Stimulated activated CD8-positive, alpha-beta memory T cell treated with anti-CD3 and anti-CD28 coated beads, Interleukin-7, amount 100 ng/mL, for 24 hours (primary cell): ENCODE results near the gene PSMD13.
A peak's percentile ranks its signal among the peaks of the same experiment; 100 is the strongest.
"Not testable (repeated sequence)": the region's sequence is repeated elsewhere in the genome, so short reads cannot be mapped to it uniquely, and the experiment has no call there.

ENCODE experiments used
- DNase-seq: peaks from one replicate; pipeline ENCODE4 v3.0.0-alpha.2; 2020; ENCODE audit warnings: low read depth

PSMD13 gene

GRCh38 chr11:217704-218103 lies 19.1 kb upstream of the PSMD13 start:
- no peak for DNase-seq

- DNase-seq, result no peak
These were observed 17.8 kb upstream of the PSMD13 start for GRCh38 chr11:218815-219593.

DNA sequence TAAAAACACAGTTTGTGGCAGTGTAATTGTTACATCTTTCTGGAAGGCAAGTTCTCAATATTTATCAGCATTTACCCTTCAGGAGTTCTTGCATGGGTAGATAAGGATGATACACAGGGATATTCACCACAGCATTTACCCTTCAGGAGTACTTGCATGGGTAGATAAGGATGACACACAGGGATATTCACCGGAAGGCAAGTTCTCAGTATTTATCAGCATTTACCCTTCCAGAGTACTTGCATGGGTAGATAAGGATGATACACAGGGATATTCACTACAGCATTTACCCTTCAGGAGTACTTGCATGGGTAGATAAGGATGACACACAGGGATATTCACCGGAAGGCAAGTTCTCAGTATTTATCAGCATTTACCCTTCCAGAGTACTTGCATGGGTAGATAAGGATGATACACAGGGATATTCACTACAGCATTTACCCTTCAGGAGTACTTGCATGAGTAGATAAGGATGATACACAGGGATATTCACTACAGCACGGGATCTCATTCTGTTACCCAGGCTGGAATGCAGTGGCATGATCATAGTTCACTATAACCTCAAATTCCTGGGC lies 16.0 kb upstream of the PSMD13 start:
- not testable (repeated sequence) for DNase-seq

DNA sequence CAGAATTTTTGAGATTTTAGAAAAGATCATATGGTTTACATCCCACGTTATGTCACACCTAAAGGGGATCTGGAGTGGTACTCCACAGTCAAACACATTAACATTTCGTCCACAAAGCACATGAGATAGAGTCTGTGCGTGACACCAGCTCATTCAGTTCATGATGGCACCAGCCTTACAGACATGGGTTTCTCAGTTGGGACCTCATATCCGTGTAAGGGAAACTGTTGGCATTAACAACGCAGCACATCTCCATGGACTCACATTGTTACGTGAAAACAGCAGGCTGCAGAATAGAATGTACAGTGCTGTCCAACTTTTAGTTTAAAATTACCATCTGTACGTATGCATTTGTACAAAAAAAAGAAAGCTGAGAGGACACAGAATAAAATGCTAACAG lies 15.2 kb upstream of the PSMD13 start:
- no peak for DNase-seq

DNA sequence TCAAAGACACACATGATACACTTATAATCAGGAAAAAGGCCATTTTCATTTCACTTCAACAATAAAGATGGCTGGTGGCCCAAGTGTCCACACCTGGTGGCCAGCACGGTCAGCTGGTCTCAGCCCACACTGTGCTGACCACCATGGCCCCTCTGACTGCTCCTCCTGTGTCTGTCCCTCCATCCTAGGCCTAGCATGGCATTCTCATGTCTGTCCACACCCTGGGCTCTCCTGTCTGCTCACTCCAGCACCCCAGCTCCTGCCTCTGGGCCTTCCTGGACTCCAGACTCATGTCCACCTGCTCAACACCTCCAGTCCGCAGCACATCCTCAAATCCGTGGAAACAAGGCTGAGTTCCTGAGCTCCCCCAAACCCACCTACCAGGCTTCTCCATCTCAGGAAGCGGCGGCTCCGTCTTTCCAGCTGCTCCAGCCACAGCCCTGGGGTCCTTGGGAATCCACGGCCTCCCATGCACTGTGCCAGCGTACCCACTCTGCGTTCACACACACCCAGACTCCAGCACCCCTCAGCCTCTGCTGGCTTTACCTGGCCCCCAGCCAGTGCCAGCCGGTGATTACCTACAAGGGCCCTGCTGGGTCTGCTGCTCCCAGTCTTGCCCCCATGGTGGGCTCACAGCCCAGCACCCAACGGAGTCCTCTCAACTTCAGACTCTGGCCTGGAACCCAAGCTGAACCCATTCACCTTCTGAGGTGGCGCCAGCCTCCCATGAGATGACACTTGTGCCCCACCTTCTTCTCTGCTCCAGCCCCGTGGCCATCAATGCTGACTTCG lies 14.6 kb upstream of the PSMD13 start:
- DNase-seq, result no peak

GRCh38 chr11:223026-223789 lies 13.6 kb upstream of the PSMD13 start:
- no peak for DNase-seq

DNA sequence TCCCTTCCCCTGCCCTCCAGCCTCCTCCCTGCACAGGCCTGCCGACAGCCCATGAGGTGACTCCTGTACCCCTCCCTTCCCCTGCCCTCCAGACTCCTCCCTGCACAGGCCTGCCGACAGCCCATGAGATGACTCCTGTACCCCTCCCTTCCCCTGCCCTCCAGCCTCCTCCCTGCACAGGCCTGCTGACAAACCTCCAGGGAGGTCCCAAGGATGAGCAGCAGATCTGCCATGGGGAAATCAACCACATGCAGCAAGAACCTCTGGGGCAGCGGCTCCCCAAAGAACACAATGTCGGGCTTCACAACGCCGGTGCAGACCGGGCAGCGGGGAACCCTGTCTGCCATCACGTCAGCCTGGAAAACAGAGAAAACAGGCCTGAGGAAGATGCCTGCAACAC lies 12.9 kb upstream of the PSMD13 start:
- DNase-seq, result no peak

DNA sequence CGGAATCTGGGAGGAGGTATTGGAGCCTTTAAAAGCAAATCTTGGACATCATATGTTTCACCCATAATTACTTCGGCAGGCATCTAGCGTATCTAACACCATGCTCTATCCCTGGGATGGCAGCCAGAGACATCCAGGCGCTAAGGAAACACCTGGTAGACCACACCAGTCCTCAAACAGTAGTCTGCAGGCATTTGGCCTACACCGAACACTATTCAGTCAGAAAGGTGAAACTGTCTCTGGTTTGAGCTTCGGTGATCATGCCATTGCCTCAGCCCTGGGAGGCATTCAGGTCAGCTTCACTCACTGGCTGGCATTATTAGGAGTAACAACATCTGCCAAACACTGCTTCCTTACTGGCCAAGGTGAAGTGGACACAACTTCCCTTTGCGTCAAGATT lies 12.4 kb upstream of the PSMD13 start:
- no peak for DNase-seq

DNA sequence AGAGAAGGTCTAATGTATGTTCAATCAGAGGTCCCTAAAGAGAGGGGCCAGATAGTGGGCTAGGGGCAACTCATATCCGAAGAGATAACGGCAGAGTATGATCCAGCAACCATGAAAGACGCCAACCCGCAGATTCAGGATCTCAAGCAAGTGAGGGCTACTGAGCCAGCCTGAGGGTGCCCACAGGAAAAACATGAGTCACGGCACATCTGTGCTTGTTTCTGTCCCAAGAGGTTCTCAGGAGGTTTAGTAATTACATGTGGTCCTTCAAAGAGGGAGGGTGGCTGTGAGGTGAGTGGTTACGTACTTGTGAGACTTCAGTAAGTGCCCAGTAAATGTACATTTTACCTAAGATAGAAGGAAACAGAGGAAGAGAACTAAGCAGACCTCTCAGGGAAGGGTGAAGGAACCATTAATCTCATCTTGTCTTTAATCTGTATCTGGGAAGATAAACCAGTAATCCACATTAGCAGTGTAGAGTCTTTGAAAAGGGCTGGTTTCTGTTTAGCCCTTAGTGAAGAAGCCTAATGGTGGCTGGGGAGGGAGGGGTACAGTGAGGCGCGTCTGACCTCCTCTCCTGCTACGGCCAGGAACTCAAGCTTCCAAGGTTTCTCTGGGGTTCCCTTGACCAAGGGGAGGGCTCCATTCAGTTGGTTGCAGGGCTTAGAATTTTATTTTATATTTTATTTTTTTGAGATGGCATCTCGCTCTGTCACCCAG lies 10.9 kb upstream of the PSMD13 start:
- DNase-seq, result no peak

DNA sequence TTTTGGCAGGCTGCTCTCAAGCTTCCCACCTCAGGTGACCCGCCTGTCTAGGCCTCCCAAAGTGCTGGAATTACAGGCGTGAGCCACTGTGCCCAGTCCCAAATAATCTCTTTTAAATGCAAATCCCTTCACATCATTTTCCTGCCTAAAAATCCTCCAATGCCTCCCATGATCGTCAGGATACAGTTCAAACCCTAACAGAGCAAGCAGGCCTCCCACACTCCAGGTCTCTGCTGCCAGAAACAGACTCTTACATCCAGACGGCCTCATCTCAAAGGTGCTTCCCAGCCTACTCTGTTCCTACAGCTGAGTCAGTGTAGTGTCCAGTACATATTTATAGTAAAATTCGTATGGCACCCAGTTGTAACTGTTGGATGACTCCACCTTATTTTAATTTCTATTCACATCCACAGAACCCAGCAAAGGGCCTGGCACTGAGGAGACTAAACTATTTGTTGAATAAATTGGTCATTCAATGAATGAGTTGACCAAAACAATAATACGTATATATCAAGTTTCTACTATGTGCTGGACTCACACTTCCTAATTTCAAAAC lies 8.9 kb upstream of the PSMD13 start:
- no peak for DNase-seq

GRCh38 chr11:230431-230830 lies 6.3 kb upstream of the PSMD13 start:
- DNase-seq, result no peak

DNA sequence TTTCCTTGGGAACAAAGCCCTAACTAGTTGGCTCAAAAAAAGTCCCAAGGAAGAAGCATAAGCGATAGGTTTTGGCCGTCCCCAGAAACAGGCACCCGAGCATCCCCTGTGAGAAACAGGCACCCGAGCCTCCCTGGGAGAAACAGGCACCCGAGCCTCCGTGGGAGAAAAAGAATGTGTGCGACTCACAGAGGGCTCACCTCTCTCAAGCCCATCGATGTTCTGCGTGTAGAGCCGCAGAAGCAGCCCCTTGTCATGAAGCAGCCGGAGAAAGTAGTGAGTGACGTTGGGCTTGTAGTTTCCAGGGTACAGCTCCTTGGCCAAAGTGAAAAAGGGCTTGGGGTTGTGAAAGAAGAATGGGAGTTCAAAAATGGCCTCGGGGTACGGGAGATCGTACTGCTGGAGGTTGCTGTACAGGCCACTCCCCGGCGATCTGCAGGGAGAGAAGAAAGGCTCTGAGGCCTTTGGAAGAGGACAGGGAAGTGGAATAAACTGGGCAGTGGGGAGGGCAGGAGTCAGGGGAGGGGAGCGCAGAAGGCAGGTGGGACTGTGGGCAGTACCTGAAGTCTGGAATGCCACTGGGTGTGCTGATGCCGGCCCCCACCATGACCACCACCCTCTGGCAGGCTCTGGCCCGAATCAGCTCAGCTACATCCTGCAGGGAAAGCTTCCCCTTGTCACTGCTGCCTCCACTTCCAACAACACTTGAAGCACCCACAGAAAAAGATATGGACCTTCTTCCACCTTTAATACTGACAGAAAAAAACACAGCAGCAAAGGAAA lies 3.8 kb upstream of the PSMD13 start:
- DNase-seq, result no peak

DNA sequence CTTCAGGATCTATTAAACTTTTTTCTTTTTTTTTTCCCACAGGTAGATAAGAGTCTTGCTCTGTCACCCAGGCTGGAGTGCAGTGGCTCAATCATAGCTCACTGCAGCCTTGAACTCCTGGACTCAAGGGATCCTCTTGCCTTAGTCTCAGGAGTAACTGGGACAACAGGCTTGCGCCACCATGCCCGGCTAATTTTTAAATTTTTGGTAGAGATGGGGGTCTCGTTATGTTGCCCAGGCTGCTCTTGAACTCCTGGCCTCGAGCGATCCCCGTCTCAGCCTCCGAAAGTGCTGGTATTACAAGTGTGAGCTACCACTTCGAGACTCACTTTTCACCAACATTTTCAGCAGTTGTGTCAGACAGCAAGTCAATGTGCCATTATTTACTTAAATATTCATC lies 1.6 kb upstream of the PSMD13 start:
- no peak for DNase-seq

- DNase-seq, result no peak
These were observed 1.2 kb upstream of the PSMD13 start for GRCh38 chr11:235609-235996.

DNA sequence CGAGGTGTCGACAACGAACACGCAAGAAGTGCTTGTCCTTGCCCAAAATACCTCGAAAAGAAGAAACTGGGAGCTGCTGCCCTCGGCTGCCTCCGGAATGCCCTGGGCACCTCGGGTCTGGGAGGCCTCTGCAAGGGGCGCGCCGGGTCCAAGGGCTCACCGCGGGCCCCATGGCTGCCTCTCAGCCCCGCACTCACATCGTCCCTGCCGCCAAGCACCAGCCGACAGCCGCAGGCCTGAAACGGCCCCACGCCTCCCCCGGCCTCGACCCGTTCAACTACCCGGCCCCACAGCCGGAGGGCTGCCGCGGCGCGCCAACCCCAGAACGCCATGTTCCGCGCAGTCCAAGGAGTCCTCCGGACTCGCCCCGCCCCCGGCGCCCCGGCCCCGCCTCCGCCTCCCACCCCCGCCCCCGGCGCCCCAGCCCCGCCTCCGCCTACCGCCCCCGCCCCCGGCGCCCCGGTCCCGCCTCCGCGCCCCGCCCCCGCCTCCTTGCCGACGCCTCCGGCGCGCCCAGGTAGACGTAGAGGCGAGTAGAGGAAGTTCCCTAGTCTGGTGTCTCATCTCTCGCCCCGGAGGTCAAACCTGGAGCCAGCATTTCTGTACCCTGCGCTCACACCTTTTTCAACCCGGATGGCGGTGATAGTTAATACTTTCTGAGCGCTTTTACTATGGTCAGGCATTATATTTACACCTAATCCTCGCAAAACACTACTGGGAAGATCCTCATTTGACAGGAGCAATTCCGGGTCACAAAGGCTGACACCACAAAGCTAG lies 591 bp upstream of the PSMD13 start, which contains the start of gene SIRT3:
TSS of gene SIRT3 (minus strand) at position 346 of the 777 bp plus-strand sequence. CDS start at position 332, 14 bp downstream.
- peak; percentile 56 for DNase-seq

DNA sequence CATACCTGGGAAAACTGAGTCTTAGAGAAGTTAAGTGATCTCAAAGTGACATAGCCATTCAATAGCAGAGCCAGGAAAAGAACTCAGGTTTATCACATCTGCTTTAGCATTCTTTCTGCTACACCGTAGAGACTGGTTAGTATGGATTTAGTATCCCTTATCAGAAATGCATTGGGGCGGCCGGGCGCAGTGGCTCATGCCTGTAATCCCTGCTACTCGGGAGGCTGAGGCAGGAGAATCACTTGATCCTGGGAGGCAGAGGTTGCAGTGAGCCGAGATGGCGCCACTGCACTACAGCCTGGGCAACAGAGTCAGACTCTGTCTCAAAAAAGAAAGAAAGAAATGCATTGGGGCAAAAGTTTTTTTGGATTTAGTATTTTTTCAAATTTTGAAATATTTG lies 1.6 kb downstream of the PSMD13 start:
- not testable (repeated sequence) for DNase-seq

GRCh38 chr11:240315-240714 lies 3.5 kb downstream of the PSMD13 start:
- no peak for DNase-seq

DNA sequence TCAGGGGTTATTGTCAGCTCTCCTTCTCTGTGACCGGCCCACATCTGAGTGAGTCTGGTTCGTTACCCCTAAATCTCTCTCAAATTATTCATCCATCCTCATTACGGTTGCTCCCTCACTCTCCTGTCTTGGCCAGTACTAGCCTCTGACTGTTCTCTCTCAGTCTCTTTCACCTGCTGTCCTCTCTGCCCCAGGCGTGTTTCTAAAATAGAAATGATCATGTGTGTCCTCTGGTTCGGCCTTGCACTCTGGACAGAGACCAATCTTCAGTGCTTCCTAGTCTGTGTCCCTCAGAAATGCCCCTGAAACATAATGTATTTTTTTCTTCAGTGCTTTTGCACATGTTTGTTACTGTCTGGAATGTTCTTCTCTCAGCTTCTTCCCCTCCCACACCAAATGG lies 4.9 kb downstream of the PSMD13 start:
- no peak for DNase-seq

GRCh38 chr11:244376-244775 lies 7.6 kb downstream of the PSMD13 start:
- no peak for DNase-seq

DNA sequence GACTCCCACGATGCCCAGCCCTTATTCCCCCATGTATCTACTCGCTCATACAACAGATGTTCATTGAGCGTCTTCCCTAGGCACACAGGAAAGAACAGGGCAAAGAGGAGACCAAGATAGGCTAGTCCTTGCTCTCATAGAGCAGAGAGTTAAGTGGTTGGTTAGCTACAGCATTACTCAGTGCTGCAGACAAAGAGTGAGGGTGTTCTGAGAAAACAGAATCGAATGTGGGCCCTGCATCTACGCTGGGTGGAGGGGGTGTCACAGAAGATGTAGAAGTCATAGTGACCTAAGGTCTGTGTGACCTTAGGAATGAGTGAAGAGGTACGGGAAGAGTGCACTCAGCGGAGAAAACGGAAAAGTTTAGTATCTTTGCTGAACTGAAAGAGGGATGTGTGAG lies 12.3 kb downstream of the PSMD13 start:
- DNase-seq, result no peak
